ENCODE data around the gene SH3TC1.

DNA sequence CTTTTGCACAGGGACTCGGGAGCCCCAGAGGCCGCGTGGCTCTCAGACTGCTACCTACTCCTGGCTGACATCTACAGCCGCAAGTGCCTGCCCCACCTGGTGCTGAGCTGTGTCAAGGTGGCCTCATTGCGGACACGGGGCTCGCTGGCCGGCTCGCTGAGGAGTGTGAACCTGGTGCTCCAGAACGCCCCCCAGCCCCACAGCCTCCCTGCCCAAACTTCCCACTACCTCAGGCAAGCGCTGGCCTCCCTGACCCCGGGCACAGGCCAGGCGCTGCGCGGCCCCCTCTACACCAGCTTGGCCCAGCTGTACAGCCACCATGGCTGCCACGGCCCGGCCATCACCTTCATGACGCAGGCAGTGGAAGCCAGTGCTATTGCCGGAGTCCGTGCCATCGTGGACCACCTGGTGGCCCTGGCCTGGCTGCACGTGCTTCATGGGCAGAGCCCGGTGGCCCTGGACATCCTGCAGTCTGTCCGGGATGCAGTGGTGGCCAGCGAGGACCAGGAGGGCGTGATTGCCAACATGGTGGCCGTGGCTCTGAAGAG lies 28.8 kb downstream of the SH3TC1 start:
- TF ChIP-seq, protein P1, sequence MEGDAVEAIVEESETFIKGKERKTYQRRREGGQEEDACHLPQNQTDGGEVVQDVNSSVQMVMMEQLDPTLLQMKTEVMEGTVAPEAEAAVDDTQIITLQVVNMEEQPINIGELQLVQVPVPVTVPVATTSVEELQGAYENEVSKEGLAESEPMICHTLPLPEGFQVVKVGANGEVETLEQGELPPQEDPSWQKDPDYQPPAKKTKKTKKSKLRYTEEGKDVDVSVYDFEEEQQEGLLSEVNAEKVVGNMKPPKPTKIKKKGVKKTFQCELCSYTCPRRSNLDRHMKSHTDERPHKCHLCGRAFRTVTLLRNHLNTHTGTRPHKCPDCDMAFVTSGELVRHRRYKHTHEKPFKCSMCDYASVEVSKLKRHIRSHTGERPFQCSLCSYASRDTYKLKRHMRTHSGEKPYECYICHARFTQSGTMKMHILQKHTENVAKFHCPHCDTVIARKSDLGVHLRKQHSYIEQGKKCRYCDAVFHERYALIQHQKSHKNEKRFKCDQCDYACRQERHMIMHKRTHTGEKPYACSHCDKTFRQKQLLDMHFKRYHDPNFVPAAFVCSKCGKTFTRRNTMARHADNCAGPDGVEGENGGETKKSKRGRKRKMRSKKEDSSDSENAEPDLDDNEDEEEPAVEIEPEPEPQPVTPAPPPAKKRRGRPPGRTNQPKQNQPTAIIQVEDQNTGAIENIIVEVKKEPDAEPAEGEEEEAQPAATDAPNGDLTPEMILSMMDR (IDR thresholded peaks at IDR 0.05), result no peak
- no peak for TF ChIP-seq POLR2A (IDR thresholded peaks at IDR 0.05)
